ENCODE results near the gene KCNC2. TPM values are rescaled to one million over a fixed set of nuclear protein-coding genes. Genes with fewer than 3 reads are reported as not detected.

Gene KCNC2
- total and polyA plus RNA-seq, 8 donors: 0.37 TPM; not detected in 7

GRCh38 chr12:75139196-75139595 lies 70.4 kb downstream of the KCNC2 start:
- Histone ChIP-seq H3K27me3 (no peaks in the 10 kb centered on the region), H3K9me3 (no peaks in the 10 kb centered on the region), H3K4me1 (no peaks in the 10 kb centered on the region), H3K4me3 (no peak overlapping the region), H3K27ac (no peak overlapping the region), H3K36me3 (no peaks in the 10 kb centered on the region)
- intact Hi-C loops (cut with DNase I; ENCODE audit: low total_unique reads): no loop called here
- WGBS, 5 donors: 81 to 89% (median 83%) methylated on average over 5 of the region's 5 CpGs
- DNase-seq: no peak
- TF ChIP-seq EP300 (IDR thresholded peaks at IDR 0.05) (no peak), POLR2AphosphoS5 (IDR thresholded peaks at IDR 0.05) (no peak), POLR2A (IDR thresholded peaks at IDR 0.05) (no peak), CTCF (IDR thresholded peaks at IDR 0.05) (no peak)

GRCh38 chr12:75137896-75138295 lies 71.7 kb downstream of the KCNC2 start:
- no peaks in the 10 kb centered on the region for H3K36me3 ChIP-seq
- no peak for DNase-seq
- no peak for TF ChIP-seq EP300 (IDR thresholded peaks at IDR 0.05)
- no peak for TF ChIP-seq POLR2AphosphoS5 (IDR thresholded peaks at IDR 0.05)
- TF ChIP-seq POLR2A (IDR thresholded peaks at IDR 0.05): no peak
- no peaks in the 10 kb centered on the region for H3K9me3 ChIP-seq
- no peak overlapping the region for H3K4me3 ChIP-seq
- intact Hi-C loops (cut with DNase I; ENCODE audit: low total_unique reads): no loop called here
- no peaks in the 10 kb centered on the region for H3K27me3 ChIP-seq
- H3K4me1 ChIP-seq: no peaks in the 10 kb centered on the region
- no peak overlapping the region for H3K27ac ChIP-seq

- H3K4me1 ChIP-seq: no peaks in the 10 kb centered on the region
- 21 to 39% (median 35%) methylated on average over 1 of the region's 1 CpG for WGBS, 5 donors
- no peak for TF ChIP-seq EP300 (IDR thresholded peaks at IDR 0.05)
- TF ChIP-seq POLR2AphosphoS5 (IDR thresholded peaks at IDR 0.05): no peak
- TF ChIP-seq CTCF (IDR thresholded peaks at IDR 0.05): no peak
- TF ChIP-seq POLR2A (IDR thresholded peaks at IDR 0.05): no peak
- H3K9me3 ChIP-seq: no peaks in the 10 kb centered on the region
- H3K36me3 ChIP-seq: no peaks in the 10 kb centered on the region
- H3K4me3 ChIP-seq: no peak overlapping the region
- intact Hi-C loops (cut with DNase I; ENCODE audit: low total_unique reads): no loop called here
- peak in 1 of 2 donors; percentile 3 for DNase-seq
- H3K27me3 ChIP-seq: no peaks in the 10 kb centered on the region
- no peak overlapping the region for H3K27ac ChIP-seq
Observed at GRCh38 chr12:75135026-75135425, 74.6 kb downstream of the KCNC2 start.

GRCh38 chr12:75130811-75131210 lies 78.8 kb downstream of the KCNC2 start:
- WGBS, 5 donors: 81 to 92% (median 82%) methylated on average over 3 of the region's 3 CpGs
- no peaks in the 10 kb centered on the region for H3K4me1 ChIP-seq
- no peak overlapping the region for H3K4me3 ChIP-seq
- no peaks in the 10 kb centered on the region for H3K27me3 ChIP-seq
- TF ChIP-seq EP300 (IDR thresholded peaks at IDR 0.05) (no peak), POLR2A (IDR thresholded peaks at IDR 0.05) (no peak), CTCF (IDR thresholded peaks at IDR 0.05) (no peak), POLR2AphosphoS5 (IDR thresholded peaks at IDR 0.05) (no peak)
- no peak for DNase-seq
- no peaks in the 10 kb centered on the region for H3K36me3 ChIP-seq
- no peak overlapping the region for H3K27ac ChIP-seq
- intact Hi-C loops (cut with DNase I; ENCODE audit: low total_unique reads): no loop called here
- no peaks in the 10 kb centered on the region for H3K9me3 ChIP-seq

GRCh38 chr12:75129275-75129674 lies 80.4 kb downstream of the KCNC2 start:
- TF ChIP-seq POLR2AphosphoS5 (IDR thresholded peaks at IDR 0.05): peak in 1 of 3 donors; percentile 42
- TF ChIP-seq POLR2A (IDR thresholded peaks at IDR 0.05): no peak
- DNase-seq: peak in 1 of 2 donors; percentile 15
- no peaks in the 10 kb centered on the region for H3K9me3 ChIP-seq
- intact Hi-C loops (cut with DNase I; ENCODE audit: low total_unique reads): no loop called here
- H3K36me3 ChIP-seq: no peaks in the 10 kb centered on the region
- no peaks in the 10 kb centered on the region for H3K4me1 ChIP-seq
- no peak overlapping the region for H3K4me3 ChIP-seq
- peak overlapping the region in 1 of 5 donors; percentile 46 for H3K27ac ChIP-seq
- 17 to 44% (median 27%) methylated on average over 2 of the region's 2 CpGs for WGBS, 5 donors
- no peaks in the 10 kb centered on the region for H3K27me3 ChIP-seq
